Thymus (tissue), 11 donors: ENCODE measurements around the gene PRRT1B. TPM values are rescaled to one million over a fixed set of nuclear protein-coding genes. Genes with fewer than 3 reads are reported as not detected.
A peak's percentile ranks its signal among the peaks of the same experiment; 100 is the strongest.

Experiments
- DNase-seq, 9 donors: peaks; one replicate each; pipeline ENCODE4 v3.0.0-alpha.2; 2013; ENCODE audit warnings: low spot score in 9 of 9, low read depth in 6 of 9, missing footprints in 1 of 9
- H3K27ac ChIP-seq, 2 donors: one replicate each; pipeline ENCODE4 v1.5.1; 2013; ENCODE audit warnings: control low read depth in 1 of 2, low read depth in 1 of 2, low read length in 1 of 2, mild to moderate bottlenecking in 1 of 2, moderate library complexity in 1 of 2
- H3K27me3 ChIP-seq, 2 donors: one replicate each; pipeline ENCODE4 v1.5.1; 2013; ENCODE audit warnings: low read length in 1 of 2; ENCODE audit not compliant: control insufficient read depth in 2 of 2, insufficient read depth in 1 of 2
- H3K36me3 ChIP-seq, 2 donors: one replicate each; pipeline ENCODE4 v1.5.1; 2013; ENCODE audit warnings: low read length in 1 of 2, mild to moderate bottlenecking in 1 of 2, moderate library complexity in 1 of 2; ENCODE audit not compliant: control insufficient read depth in 2 of 2, insufficient read depth in 2 of 2
- H3K4me1 ChIP-seq, 2 donors: one replicate each; pipeline ENCODE4 v1.5.1; 2013; ENCODE audit warnings: low read length in 2 of 2; ENCODE audit not compliant: control insufficient read depth in 2 of 2, insufficient read depth in 2 of 2
- H3K4me3 ChIP-seq, 2 donors: one replicate each; pipeline ENCODE4 v1.5.1; 2013; ENCODE audit warnings: low read length in 2 of 2, control low read depth in 1 of 2, mild to moderate bottlenecking in 1 of 2
- H3K9me3 ChIP-seq, 2 donors: one replicate each; pipeline ENCODE4 v1.5.1; 2013; ENCODE audit warnings: low read length in 1 of 2, mild to moderate bottlenecking in 1 of 2; ENCODE audit not compliant: control insufficient read depth in 2 of 2, insufficient read depth in 1 of 2
- WGBS: extraction: QIAGEN DNeasy Blood & Tissue Kit; methylation state at CpG from one replicate; pipeline ENCODE4 v1.1.7; 2013; 5-methylcytosine and 5-hydroxymethylcytosine counted together
- polyA plus RNA-seq: library from polyadenylated mRNA; stranded (reverse); fragments of 200-250 nt; gene quantifications from one replicate; pipeline ENCODE4 v1.2.3, GENCODE V29; 2013
- total RNA-seq: library from RNA; stranded (reverse); fragments of 120-200 nt; gene quantifications from one replicate; pipeline ENCODE4 v1.2.4, GENCODE V29; 2013
- donor health status: healthy.

Gene PRRT1B
- total and polyA plus RNA-seq, 2 donors, result not detected

GRCh38 chr9:131595696-131596429, 50.5 kb downstream of the PRRT1B start:
- H3K4me1 ChIP-seq, result peaks cover 0 to 8% of the 10 kb centered on the region in 2 donors
- DNase-seq, result no peak
- 95% methylated on average over 20 of the region's 20 CpGs for WGBS

GRCh38 chr9:131596430-131596743, 51.1 kb downstream of the PRRT1B start:
- WGBS, result 98% methylated on average over 4 of the region's 4 CpGs
- Histone ChIP-seq H3K9me3 (no peaks in the 10 kb centered on the region), H3K27ac (no peak overlapping the region)

More at GRCh38 chr9:131595696-131596429, 50.5 kb downstream of the PRRT1B start:
- H3K9me3 ChIP-seq, result no peaks in the 10 kb centered on the region
- no peaks in the 10 kb centered on the region for H3K27me3 ChIP-seq
- H3K36me3 ChIP-seq, result peaks cover 51 to 69% of the 10 kb centered on the region in 2 donors
- H3K4me3 ChIP-seq, result no peak overlapping the region
- H3K27ac ChIP-seq, result no peak overlapping the region

GRCh38 chr9:131597246-131597645, 51.9 kb downstream of the PRRT1B start:
- Histone ChIP-seq H3K36me3 (peaks cover 59 to 74% of the 10 kb centered on the region in 2 donors), H3K4me3 (no peak overlapping the region), H3K9me3 (no peaks in the 10 kb centered on the region), H3K4me1 (peaks cover 0 to 2% of the 10 kb centered on the region in 2 donors), H3K27ac (no peak overlapping the region), H3K27me3 (no peaks in the 10 kb centered on the region)
- DNase-seq, result no peak
- 98% methylated on average over 7 of the region's 7 CpGs for WGBS

More at GRCh38 chr9:131596430-131596743, 51.1 kb downstream of the PRRT1B start:
- Histone ChIP-seq H3K27me3 (no peaks in the 10 kb centered on the region), H3K4me1 (peaks cover 0 to 3% of the 10 kb centered on the region in 2 donors), H3K4me3 (no peak overlapping the region), H3K36me3 (peaks cover 51 to 71% of the 10 kb centered on the region in 2 donors)
- DNase-seq, result no peak

GRCh38 chr9:131598121-131598520, 52.8 kb downstream of the PRRT1B start:
- no peaks in the 10 kb centered on the region for H3K27me3 ChIP-seq
- peaks cover 0 to 2% of the 10 kb centered on the region in 2 donors for H3K4me1 ChIP-seq
- no peaks in the 10 kb centered on the region for H3K9me3 ChIP-seq
- peaks cover 59 to 76% of the 10 kb centered on the region in 2 donors for H3K36me3 ChIP-seq
- H3K4me3 ChIP-seq, result no peak overlapping the region
- 52% methylated on average over 17 of the region's 17 CpGs for WGBS
- DNase-seq, result peak in 1 of 9 donors; percentile 27
- peak overlapping the region in 1 of 2 donors; percentile 47 for H3K27ac ChIP-seq

DNA sequence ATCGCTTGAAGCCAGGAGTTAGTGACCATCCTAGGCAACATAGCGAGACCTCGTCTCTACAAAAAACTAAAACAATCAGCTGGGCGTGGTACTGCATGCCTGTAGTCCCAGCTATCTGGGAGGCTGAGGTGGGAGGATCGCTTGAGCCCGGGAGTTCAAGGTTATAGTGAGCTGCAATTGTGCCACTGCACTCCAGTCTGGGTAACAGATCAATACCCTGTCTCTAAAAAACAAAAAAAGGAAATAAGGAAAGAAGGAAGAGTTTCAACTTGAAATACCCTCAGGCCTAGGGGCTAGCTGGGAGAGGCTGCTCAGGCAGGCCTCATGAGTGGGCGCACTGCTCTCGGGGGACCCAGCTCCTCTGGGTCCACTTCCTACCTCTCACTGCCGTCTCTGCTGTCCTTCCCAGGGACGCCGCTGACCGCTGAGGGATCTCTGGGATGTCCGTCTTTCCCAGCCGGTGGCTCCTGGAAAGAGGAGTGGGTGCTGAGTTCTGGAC, 56.4 kb downstream of the PRRT1B start:
- Histone ChIP-seq H3K4me3 (no peak overlapping the region), H3K4me1 (no peaks in the 10 kb centered on the region), H3K36me3 (peaks cover 54 to 74% of the 10 kb centered on the region in 2 donors), H3K27ac (no peak overlapping the region), H3K9me3 (no peaks in the 10 kb centered on the region), H3K27me3 (no peaks in the 10 kb centered on the region)
- DNase-seq, result no peak
- WGBS, result 97% methylated on average over 14 of the region's 14 CpGs

DNA sequence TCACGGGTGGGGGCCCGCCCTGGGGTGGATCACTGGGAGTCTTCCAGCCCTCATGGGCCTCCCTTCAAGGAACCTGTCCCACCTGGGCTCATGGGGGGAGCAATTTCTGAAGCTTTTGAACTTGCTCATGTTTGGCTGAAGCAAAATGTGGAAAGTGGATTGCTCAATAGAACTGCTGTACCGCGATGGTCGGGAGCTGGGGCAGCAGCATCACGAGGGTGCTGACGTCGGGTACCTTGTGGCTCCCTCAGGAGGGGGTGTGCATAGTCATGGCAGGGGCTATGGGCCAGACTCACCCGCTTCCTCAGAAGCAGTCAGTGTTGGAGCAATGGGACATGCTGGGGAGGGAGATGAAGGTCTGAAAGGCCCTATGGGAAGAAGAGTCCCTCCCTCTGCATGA, 57.9 kb downstream of the PRRT1B start:
- no peaks in the 10 kb centered on the region for H3K9me3 ChIP-seq
- no peaks in the 10 kb centered on the region for H3K27me3 ChIP-seq
- WGBS, result 95% methylated on average over 9 of the region's 9 CpGs
- H3K27ac ChIP-seq, result no peak overlapping the region
- peaks cover 48 to 69% of the 10 kb centered on the region in 2 donors for H3K36me3 ChIP-seq
- H3K4me3 ChIP-seq, result no peak overlapping the region
- H3K4me1 ChIP-seq, result peaks cover 0 to 2% of the 10 kb centered on the region in 2 donors
- DNase-seq, result no peak

- H3K4me1 ChIP-seq, result peaks cover 0 to 5% of the 10 kb centered on the region in 2 donors
- DNase-seq, result no peak
- H3K4me3 ChIP-seq, result no peak overlapping the region
- no peaks in the 10 kb centered on the region for H3K27me3 ChIP-seq
- H3K36me3 ChIP-seq, result peaks cover 49 to 72% of the 10 kb centered on the region in 2 donors
- no peaks in the 10 kb centered on the region for H3K9me3 ChIP-seq
- no peak overlapping the region for H3K27ac ChIP-seq
- 97% methylated on average over 16 of the region's 16 CpGs for WGBS
These were observed 58.6 kb downstream of the PRRT1B start for GRCh38 chr9:131603711-131604439.

DNA sequence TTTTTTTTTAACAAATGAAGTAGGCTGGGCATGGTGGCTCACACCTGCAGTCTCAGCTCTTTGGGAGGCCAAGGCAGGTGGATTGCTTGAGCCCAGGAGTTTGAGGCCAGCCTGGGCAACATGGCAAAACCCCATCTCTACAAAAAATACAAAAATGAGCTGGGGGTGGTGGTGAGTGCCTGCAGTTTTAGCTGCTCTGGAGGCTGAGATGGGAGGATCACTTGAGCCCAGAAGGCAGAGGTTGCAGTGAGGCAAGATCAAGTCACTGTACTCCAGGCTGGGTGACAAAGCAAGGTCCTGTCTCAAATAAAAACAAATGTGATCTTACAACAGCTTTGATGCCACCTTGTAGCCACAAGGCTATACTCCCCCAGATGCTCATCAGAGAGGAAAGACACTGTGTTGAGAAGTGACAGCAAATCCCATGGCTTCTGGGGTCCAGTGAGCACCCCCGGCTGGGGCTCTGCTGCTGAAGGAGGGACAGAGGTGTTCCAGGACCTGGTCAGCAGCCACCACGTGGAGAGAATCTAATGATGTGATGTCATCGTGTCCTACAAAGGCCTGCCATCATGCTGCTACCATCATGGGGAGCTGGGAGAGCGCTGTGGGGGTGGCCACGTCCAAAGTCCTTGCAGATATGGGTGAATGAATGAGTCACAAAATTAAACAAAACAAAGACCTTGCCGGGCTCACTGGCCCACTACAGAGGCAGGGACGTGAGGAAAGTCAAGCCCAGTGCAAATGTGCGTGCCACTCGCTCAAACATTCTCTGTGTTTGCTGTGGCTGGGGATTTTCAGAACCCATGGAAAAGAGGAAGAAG, 60.7 kb downstream of the PRRT1B start:
- H3K36me3 ChIP-seq, result peaks cover 53 to 74% of the 10 kb centered on the region in 2 donors

More for the DNA sequence above, 60.7 kb downstream of the PRRT1B start:
- no peak overlapping the region for H3K27ac ChIP-seq
- WGBS, result 96% methylated on average over 9 of the region's 9 CpGs
- no peaks in the 10 kb centered on the region for H3K9me3 ChIP-seq
- peaks cover 0 to 13% of the 10 kb centered on the region in 2 donors for H3K4me1 ChIP-seq
- H3K4me3 ChIP-seq, result no peak overlapping the region
- no peak for DNase-seq
- H3K27me3 ChIP-seq, result no peaks in the 10 kb centered on the region
